Measurements from ENCODE around the gene TENM3. TPM values are rescaled to one million over a fixed set of nuclear protein-coding genes. Genes with fewer than 3 reads are reported as not detected.

TENM3 gene
- total RNA-seq, 1 donor from 2014 or later: not detected

DNA sequence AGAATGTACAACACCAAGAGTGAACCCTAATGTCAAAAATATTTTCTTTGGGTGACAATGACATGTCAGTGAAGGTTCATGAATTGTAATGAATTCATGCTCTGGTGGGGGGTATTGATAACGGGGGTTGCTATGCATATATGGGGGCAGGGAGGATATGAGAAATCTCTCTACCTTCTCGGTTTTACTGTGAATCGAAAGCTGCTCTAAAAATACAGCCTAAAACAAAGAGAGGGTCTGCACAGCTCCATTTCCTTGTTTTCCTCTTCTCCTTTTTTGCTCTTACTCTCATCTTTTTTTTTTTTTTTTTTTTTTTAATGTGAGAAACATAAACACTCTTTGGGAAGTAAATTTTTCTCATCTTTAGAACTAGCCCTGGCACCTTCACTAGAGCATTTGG, 588.2 kb downstream of the TENM3 start:
- Mint-ChIP-seq H3K4me1 (ENCODE audit: low read depth) (peaks cover 5% of the 10 kb centered on the region), H3K27ac (no peak overlapping the region), H3K4me3 (no peak overlapping the region), H3K9me3 (no peaks in the 10 kb centered on the region), H3K27me3 (ENCODE audit: insufficient read depth) (peaks cover 3% of the 10 kb centered on the region), H3K36me3 (ENCODE audit: low read depth) (no peaks in the 10 kb centered on the region)
- no peak for DNase-seq (ENCODE audit: low spot score)
- intact Hi-C loops (cut with micrococcal nuclease): no loop called here

DNA sequence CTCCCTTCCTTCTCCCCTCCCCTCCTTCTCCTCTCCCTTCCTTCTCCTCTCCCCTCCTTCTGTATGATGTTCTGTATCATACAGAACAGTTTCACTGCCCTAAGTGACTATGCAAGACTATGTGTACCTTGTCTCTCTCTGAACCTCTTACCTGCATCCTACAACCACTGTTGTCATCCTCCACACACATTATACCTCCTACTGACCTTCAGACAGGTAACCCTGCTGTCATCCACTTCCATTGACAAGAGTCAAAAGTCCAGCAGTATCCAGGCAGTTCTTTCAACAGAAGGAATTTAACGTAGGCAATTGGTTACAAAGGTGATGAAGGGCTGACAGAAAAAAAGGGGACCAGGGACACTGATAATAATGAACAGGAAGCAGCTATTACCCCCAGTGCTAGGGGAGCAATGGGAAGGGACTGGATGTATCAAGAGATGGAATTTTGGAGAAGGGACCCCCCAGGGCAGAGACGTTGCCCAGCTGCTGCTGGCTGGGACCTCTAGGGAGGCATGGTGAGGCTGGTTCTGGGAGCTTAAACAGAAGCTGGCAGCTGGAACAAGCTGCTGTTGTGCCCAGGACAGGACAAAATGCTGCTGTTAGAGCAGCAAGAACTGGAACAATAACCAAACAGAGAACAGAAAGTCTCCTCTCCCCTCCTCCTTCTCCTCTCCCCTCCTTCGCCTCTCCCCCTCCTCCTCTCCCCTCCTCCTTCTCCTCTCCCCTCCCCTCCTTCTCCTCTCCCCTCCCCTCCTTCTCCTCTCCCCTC, 589.3 kb downstream of the TENM3 start:
- Mint-ChIP-seq H3K9me3 (no peaks in the 10 kb centered on the region), H3K4me3 (no peak overlapping the region), H3K27ac (no peak overlapping the region), H3K4me1 (ENCODE audit: low read depth) (no peaks in the 10 kb centered on the region), H3K27me3 (ENCODE audit: insufficient read depth) (peaks cover 5% of the 10 kb centered on the region), H3K36me3 (ENCODE audit: low read depth) (no peaks in the 10 kb centered on the region)
- intact Hi-C loops (cut with micrococcal nuclease): no loop called here
- no peak for DNase-seq (ENCODE audit: low spot score)

DNA sequence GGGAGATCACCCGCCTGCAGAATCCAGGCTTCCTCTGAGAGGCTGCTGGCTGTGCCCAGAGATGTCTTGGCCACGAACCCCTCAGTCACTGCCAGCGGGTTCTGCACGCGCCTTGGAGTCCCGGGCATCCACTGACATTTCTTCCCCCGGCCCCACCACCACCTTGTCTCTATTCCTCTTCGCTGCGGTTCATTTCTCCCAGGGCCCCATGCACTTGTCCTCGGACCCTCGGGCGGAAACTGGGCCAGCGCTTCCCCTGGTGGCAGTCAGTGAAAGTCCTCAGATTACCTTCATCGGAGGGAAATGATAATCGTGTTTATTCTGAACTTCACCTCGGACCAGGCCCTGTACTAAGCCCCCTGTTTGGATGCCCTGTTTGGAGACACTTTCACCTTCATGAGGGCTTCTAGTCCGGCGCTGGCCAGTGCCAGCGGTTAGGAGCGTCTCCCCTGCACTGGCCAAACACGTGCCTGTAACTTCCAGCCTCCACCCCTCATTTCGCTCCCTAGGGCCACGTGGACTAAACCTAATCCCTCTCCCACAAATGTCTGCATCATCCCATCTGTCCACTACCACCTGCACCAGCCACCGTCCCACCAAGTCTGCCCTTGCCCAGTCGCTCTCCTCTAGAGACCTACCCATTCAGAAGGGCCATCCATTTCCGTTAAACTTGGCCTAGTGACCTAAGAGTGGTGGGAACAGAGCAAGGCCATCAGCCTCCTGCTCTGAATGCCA, 592.0 kb downstream of the TENM3 start:
- DNase-seq (ENCODE audit: low spot score): no peak
- no peak overlapping the region for H3K4me3 Mint-ChIP-seq
- intact Hi-C loops (cut with micrococcal nuclease): no loop called here
- H3K27me3 Mint-ChIP-seq (ENCODE audit: insufficient read depth): peaks cover 5% of the 10 kb centered on the region
- H3K4me1 Mint-ChIP-seq (ENCODE audit: low read depth): no peaks in the 10 kb centered on the region
- no peak overlapping the region for H3K27ac Mint-ChIP-seq
- H3K9me3 Mint-ChIP-seq: no peaks in the 10 kb centered on the region
- no peaks in the 10 kb centered on the region for H3K36me3 Mint-ChIP-seq (ENCODE audit: low read depth)

GRCh38 chr4:182837831-182838230, 594.6 kb downstream of the TENM3 start:
- H3K9me3 Mint-ChIP-seq: no peaks in the 10 kb centered on the region
- intact Hi-C loops (cut with micrococcal nuclease): no loop called here
- no peak for DNase-seq (ENCODE audit: low spot score)
- peaks cover 5% of the 10 kb centered on the region for H3K27me3 Mint-ChIP-seq (ENCODE audit: insufficient read depth)
- no peak overlapping the region for H3K27ac Mint-ChIP-seq
- H3K4me3 Mint-ChIP-seq: no peak overlapping the region
- H3K36me3 Mint-ChIP-seq (ENCODE audit: low read depth): no peaks in the 10 kb centered on the region
- H3K4me1 Mint-ChIP-seq (ENCODE audit: low read depth): no peaks in the 10 kb centered on the region

DNA sequence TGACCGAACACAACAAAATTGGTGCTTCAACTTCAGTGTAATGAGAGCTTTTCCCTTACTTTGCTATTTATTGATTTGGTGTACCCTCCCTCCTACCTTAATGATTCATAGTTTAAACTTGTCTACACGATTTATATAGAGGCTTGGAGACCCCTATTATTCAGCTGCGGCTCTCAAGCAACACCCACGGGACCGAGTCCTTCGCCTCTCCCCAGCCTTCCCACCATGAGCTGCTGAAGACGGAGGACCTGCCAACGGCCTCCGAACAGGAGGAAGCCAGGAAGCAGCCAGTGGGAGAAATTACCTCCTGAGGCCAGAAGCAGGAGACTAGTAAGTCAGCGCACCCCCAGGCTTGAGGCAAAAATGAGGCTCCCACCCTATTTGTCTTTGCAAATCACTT, 595.3 kb downstream of the TENM3 start:
- H3K27me3 Mint-ChIP-seq (ENCODE audit: insufficient read depth): peaks cover 8% of the 10 kb centered on the region
- intact Hi-C loops (cut with micrococcal nuclease): no loop called here
- no peaks in the 10 kb centered on the region for H3K4me1 Mint-ChIP-seq (ENCODE audit: low read depth)
- no peak overlapping the region for H3K4me3 Mint-ChIP-seq
- H3K27ac Mint-ChIP-seq: no peak overlapping the region
- no peaks in the 10 kb centered on the region for H3K9me3 Mint-ChIP-seq
- no peak for DNase-seq (ENCODE audit: low spot score)
- H3K36me3 Mint-ChIP-seq (ENCODE audit: low read depth): no peaks in the 10 kb centered on the region

GRCh38 chr4:182839256-182839655, 596.1 kb downstream of the TENM3 start:
- intact Hi-C loops (cut with micrococcal nuclease): no loop called here
- H3K27ac Mint-ChIP-seq: no peak overlapping the region
- H3K4me3 Mint-ChIP-seq: no peak overlapping the region
- no peaks in the 10 kb centered on the region for H3K4me1 Mint-ChIP-seq (ENCODE audit: low read depth)
- no peaks in the 10 kb centered on the region for H3K9me3 Mint-ChIP-seq
- no peak for DNase-seq (ENCODE audit: low spot score)
- peaks cover 8% of the 10 kb centered on the region for H3K27me3 Mint-ChIP-seq (ENCODE audit: insufficient read depth)
- H3K36me3 Mint-ChIP-seq (ENCODE audit: low read depth): no peaks in the 10 kb centered on the region

- H3K36me3 Mint-ChIP-seq (ENCODE audit: low read depth): no peaks in the 10 kb centered on the region
- intact Hi-C loops (cut with micrococcal nuclease): no loop called here
- peaks cover 8% of the 10 kb centered on the region for H3K27me3 Mint-ChIP-seq (ENCODE audit: insufficient read depth)
- H3K9me3 Mint-ChIP-seq: no peaks in the 10 kb centered on the region
- H3K4me3 Mint-ChIP-seq: no peak overlapping the region
- no peaks in the 10 kb centered on the region for H3K4me1 Mint-ChIP-seq (ENCODE audit: low read depth)
- DNase-seq (ENCODE audit: low spot score): no peak
- H3K27ac Mint-ChIP-seq: no peak overlapping the region
Observed at GRCh38 chr4:182840108-182840507, 596.9 kb downstream of the TENM3 start.

DNA sequence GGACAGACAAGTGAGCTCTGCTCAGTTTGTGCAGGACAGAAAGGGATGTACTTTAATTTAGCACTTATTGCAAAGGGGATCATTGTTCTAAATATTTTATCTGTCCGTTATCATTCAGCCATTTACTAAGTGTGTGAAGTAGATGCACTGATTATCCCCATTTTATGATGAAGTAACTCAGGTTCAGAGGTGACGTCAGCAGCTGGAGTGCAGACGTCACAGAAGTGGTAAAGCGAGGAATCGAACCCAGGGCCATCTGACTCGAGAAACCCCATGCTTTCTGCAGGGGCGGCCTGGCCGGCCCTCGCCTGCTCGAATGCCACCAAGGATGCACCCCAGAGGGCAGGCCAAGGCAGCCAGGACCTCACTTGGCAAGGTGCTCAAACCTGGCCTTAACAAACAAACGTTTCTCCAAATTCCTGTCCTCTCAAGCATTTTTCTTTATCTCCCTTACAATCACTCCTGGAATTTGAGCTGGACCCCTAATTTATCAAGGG, 599.0 kb downstream of the TENM3 start:
- no peaks in the 10 kb centered on the region for H3K36me3 Mint-ChIP-seq (ENCODE audit: low read depth)
- intact Hi-C loops (cut with micrococcal nuclease): no loop called here
- peaks cover 5% of the 10 kb centered on the region for H3K27me3 Mint-ChIP-seq (ENCODE audit: insufficient read depth)

GRCh38 chr4:182842759-182843390, 599.7 kb downstream of the TENM3 start:
- Mint-ChIP-seq H3K27me3 (ENCODE audit: insufficient read depth) (peaks cover 5% of the 10 kb centered on the region), H3K4me3 (no peak overlapping the region), H3K9me3 (no peaks in the 10 kb centered on the region), H3K27ac (no peak overlapping the region), H3K36me3 (ENCODE audit: low read depth) (no peaks in the 10 kb centered on the region), H3K4me1 (ENCODE audit: low read depth) (no peaks in the 10 kb centered on the region)
- intact Hi-C loops (cut with micrococcal nuclease): no loop called here
- DNase-seq (ENCODE audit: low spot score): no peak

More for the DNA sequence above, 599.0 kb downstream of the TENM3 start:
- Mint-ChIP-seq H3K4me1 (ENCODE audit: low read depth) (no peaks in the 10 kb centered on the region), H3K27ac (no peak overlapping the region), H3K9me3 (no peaks in the 10 kb centered on the region), H3K4me3 (no peak overlapping the region)
- DNase-seq (ENCODE audit: low spot score): no peak

DNA sequence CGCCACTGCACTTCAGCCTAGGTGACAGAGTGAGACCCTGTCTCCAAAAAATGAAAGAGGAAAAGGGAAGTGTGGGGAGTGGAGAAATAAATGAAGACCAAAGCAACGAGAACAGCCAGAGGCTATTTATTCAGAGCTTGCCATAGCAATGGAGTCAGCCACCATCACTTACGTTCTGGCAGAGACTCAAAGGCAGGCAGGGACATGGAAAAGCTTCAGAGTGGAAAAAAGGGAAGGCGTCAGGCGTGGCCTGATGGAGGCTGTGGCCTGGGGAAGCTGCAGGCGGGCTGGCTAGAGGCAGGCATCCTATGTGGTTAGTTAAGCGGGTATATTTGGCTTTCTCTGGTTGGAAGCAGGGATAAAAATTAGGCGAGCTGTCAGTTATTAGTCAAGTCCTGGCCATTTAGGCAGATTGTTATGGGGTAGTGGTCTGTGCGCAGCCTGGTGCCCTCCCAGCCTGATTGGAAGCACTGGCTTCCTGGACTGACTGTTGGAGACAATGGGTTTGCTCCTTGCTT, 600.7 kb downstream of the TENM3 start:
- intact Hi-C loops (cut with micrococcal nuclease): no loop called here
- Mint-ChIP-seq H3K4me3 (no peak overlapping the region), H3K27me3 (ENCODE audit: insufficient read depth) (peaks cover 5% of the 10 kb centered on the region), H3K36me3 (ENCODE audit: low read depth) (no peaks in the 10 kb centered on the region), H3K27ac (no peak overlapping the region), H3K9me3 (no peaks in the 10 kb centered on the region), H3K4me1 (ENCODE audit: low read depth) (no peaks in the 10 kb centered on the region)
- DNase-seq (ENCODE audit: low spot score): no peak

- H3K36me3 Mint-ChIP-seq (ENCODE audit: low read depth): no peaks in the 10 kb centered on the region
- H3K9me3 Mint-ChIP-seq: no peaks in the 10 kb centered on the region
- H3K4me1 Mint-ChIP-seq (ENCODE audit: low read depth): no peaks in the 10 kb centered on the region
- no peak overlapping the region for H3K4me3 Mint-ChIP-seq
- peaks cover 5% of the 10 kb centered on the region for H3K27me3 Mint-ChIP-seq (ENCODE audit: insufficient read depth)
- no peak overlapping the region for H3K27ac Mint-ChIP-seq
- no peak for DNase-seq (ENCODE audit: low spot score)
- intact Hi-C loops (cut with micrococcal nuclease): no loop called here
Observed at GRCh38 chr4:182845618-182846017, 602.4 kb downstream of the TENM3 start.

DNA sequence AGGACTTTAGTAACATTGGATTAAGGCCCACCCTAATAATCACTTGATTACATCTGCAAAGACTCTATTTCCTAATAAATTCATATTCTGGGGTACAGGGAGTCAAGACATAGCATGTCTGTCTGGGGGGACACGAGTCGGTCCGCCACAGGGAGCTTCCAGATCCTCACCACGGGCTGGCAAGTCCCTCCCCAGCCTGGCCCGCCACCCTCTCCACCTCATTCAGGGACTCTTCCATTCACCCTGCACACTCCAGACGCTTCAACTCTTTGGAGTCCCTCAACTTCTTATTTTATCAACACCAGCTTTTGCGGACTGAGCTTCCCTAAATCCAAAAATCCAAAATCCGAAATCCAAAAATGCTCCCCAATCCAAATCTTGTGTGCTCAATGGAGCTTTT, 602.8 kb downstream of the TENM3 start:
- no peak overlapping the region for H3K27ac Mint-ChIP-seq
- H3K4me3 Mint-ChIP-seq: no peak overlapping the region
- no peak for DNase-seq (ENCODE audit: low spot score)
- intact Hi-C loops (cut with micrococcal nuclease): no loop called here
- no peaks in the 10 kb centered on the region for H3K4me1 Mint-ChIP-seq (ENCODE audit: low read depth)
- H3K9me3 Mint-ChIP-seq: no peaks in the 10 kb centered on the region
- peaks cover 5% of the 10 kb centered on the region for H3K27me3 Mint-ChIP-seq (ENCODE audit: insufficient read depth)
- H3K36me3 Mint-ChIP-seq (ENCODE audit: low read depth): no peaks in the 10 kb centered on the region
